Caco-2 (cell line): Measurements from ENCODE around the gene WASF3. TPM values are rescaled to one million over a fixed set of nuclear protein-coding genes. Genes with fewer than 3 reads are reported as not detected.

Experiments
- BruUV-seq: library from RNA; stranded (reverse); fragments of 400-500 nt; replicated peaks from 2 replicates; lab custom pipeline; 2021; lab: Mats Ljungman, UMichigan
- CTCF ChIA-PET: fragments of 300-600 bp; sonication (Branson Sonifier 250); formaldehyde crosslinking; loops from one replicate; lab custom pipeline; 2022; ENCODE audit warnings: antibody characterized with exemption; lab: Charles Lee
- POLR2A ChIA-PET: fragments of 300-600 bp; sonication (Branson Sonifier 250); formaldehyde crosslinking; loops from one replicate; lab custom pipeline; 2022; ENCODE audit warnings: antibody characterized with exemption; lab: Charles Lee
- DNase-seq, 2 experiments: peaks; one replicate each; pipeline versions ENCODE4 v3.0.0 to v3.0.0-alpha.2; 2020 to 2022
- H3K27me3 ChIP-seq: replicated peaks from 2 replicates; pipeline ENCODE4 v1.6.0; 2011; ENCODE audit warnings: low read length; ENCODE audit not compliant: control insufficient read depth, insufficient read depth
- H3K36me3 ChIP-seq: 2 replicates; pipeline ENCODE4 v1.5.1; 2011; ENCODE audit warnings: low read length; ENCODE audit not compliant: control insufficient read depth, insufficient read depth
- H3K4me1 ChIP-seq: fragments of 250-450 bp; sonication (Bioruptor Pico); 2 replicates; pipeline ENCODE4 v1.5.1; 2020; ENCODE audit warnings: mild to moderate bottlenecking
- H3K4me3 ChIP-seq: 2 replicates; pipeline ENCODE4 v1.5.1; 2011; ENCODE audit warnings: low read depth, mild to moderate bottlenecking, control low read depth, low read length
- H3K9me3 ChIP-seq: fragments of 250-450 bp; sonication (Bioruptor Pico); 2 replicates; pipeline ENCODE4 v1.5.1; 2020; ENCODE audit warnings: mild to moderate bottlenecking, moderate library complexity
- H3K27ac Mint-ChIP-seq: one replicate; pipeline ENCODE4 v1.8.0; 2022; ENCODE audit warnings: mixed read lengths; ENCODE audit not compliant: unreplicated experiment
- H3K27me3 Mint-ChIP-seq: one replicate; pipeline ENCODE4 v1.8.0; 2022; ENCODE audit warnings: mixed read lengths; ENCODE audit not compliant: insufficient read depth, unreplicated experiment
- H3K36me3 Mint-ChIP-seq: one replicate; pipeline ENCODE4 v1.8.0; 2022; ENCODE audit warnings: mild to moderate bottlenecking, mixed read lengths; ENCODE audit not compliant: insufficient read depth, unreplicated experiment
- H3K4me1 Mint-ChIP-seq: one replicate; pipeline ENCODE4 v1.8.0; 2022; ENCODE audit warnings: low read depth, mixed read lengths; ENCODE audit not compliant: unreplicated experiment
- H3K4me3 Mint-ChIP-seq: one replicate; pipeline ENCODE4 v1.8.0; 2022; ENCODE audit warnings: mild to moderate bottlenecking, moderate library complexity, mixed read lengths; ENCODE audit not compliant: unreplicated experiment
- H3K9me3 Mint-ChIP-seq: one replicate; pipeline ENCODE4 v1.8.0; 2022; ENCODE audit warnings: mixed read lengths; ENCODE audit not compliant: unreplicated experiment
- CTCF ChIP-seq, 2 experiments: fragments of 200-600 bp in 1 of 2; IDR thresholded peaks; 1 replicate in 1 of 2; 2 replicates in 1 of 2; pipeline versions ENCODE4 v1.5.1 to v1.8.0; 2011 to 2022; ENCODE audit warnings: antibody characterized with exemption in 1 of 2, control low read depth in 1 of 2, inconsistent platforms in 1 of 2, low read depth in 1 of 2, low read length in 1 of 2, mild to moderate bottlenecking in 1 of 2, moderate library complexity in 1 of 2; ENCODE audit not compliant: insufficient read depth in 1 of 2, severe bottlenecking in 1 of 2, unreplicated experiment in 1 of 2
- intact Hi-C: fragments of 100-400 bp; cut with micrococcal nuclease; formaldehyde crosslinking; loops from one replicate; pipeline ENCODE4 v1.10.0; 2022; ENCODE audit not compliant: unreplicated experiment
- total RNA-seq: library from RNA; stranded (reverse); gene quantifications from 2 replicates; pipeline ENCODE4 v1.2.3, GENCODE V29; 2022

The WASF3 gene
- total RNA-seq, 1 experiment from 2014 or later = not detected

- no peaks in the 10 kb centered on the region for H3K27me3 ChIP-seq
- TF ChIP-seq CTCF (IDR thresholded peaks at IDR 0.05; ENCODE audit: insufficient read depth in 1 of 2, low read depth in 1 of 2, low read length in 1 of 2, severe bottlenecking in 1 of 2, unreplicated experiment in 1 of 2) = no peak
- Mint-ChIP-seq H3K27ac (no peak overlapping the region), H3K4me1 (no peaks in the 10 kb centered on the region), H3K36me3 (no peaks in the 10 kb centered on the region), H3K9me3 (no peaks in the 10 kb centered on the region), H3K4me3 (no peak overlapping the region), H3K27me3 (peaks cover 11% of the 10 kb centered on the region)
- CTCF ChIA-PET = no interaction called here
- H3K4me1 ChIP-seq = no peaks in the 10 kb centered on the region
- H3K4me3 ChIP-seq = no peak overlapping the region
- H3K9me3 ChIP-seq = no peaks in the 10 kb centered on the region
- no peak for DNase-seq
- POLR2A ChIA-PET = no interaction called here
- intact Hi-C loops = no loop called here
- no peaks in the 10 kb centered on the region for H3K36me3 ChIP-seq
- no TSS peak for BruUV-seq
Observed at GRCh38 chr13:26548205-26548765, 9.2 kb upstream of the WASF3 start.

GRCh38 chr13:26549713-26550112, 7.8 kb upstream of the WASF3 start:
- Mint-ChIP-seq H3K27ac (no peak overlapping the region), H3K9me3 (no peaks in the 10 kb centered on the region), H3K27me3 (peaks cover 9% of the 10 kb centered on the region), H3K4me3 (no peak overlapping the region), H3K4me1 (no peaks in the 10 kb centered on the region), H3K36me3 (no peaks in the 10 kb centered on the region)
- BruUV-seq = no TSS peak
- Histone ChIP-seq H3K4me1 (no peaks in the 10 kb centered on the region), H3K4me3 (no peak overlapping the region), H3K27me3 (no peaks in the 10 kb centered on the region), H3K36me3 (no peaks in the 10 kb centered on the region), H3K9me3 (no peaks in the 10 kb centered on the region)
- intact Hi-C loops = no loop called here
- POLR2A ChIA-PET = no interaction called here
- TF ChIP-seq CTCF (IDR thresholded peaks at IDR 0.05; ENCODE audit: insufficient read depth in 1 of 2, low read depth in 1 of 2, low read length in 1 of 2, severe bottlenecking in 1 of 2, unreplicated experiment in 1 of 2) = no peak
- CTCF ChIA-PET = no interaction called here
- no peak for DNase-seq

GRCh38 chr13:26551255-26551860, 6.1 kb upstream of the WASF3 start:
- H3K36me3 Mint-ChIP-seq = no peaks in the 10 kb centered on the region
- DNase-seq = no peak
- Histone ChIP-seq H3K9me3 (no peaks in the 10 kb centered on the region), H3K27me3 (no peaks in the 10 kb centered on the region), H3K4me3 (no peak overlapping the region), H3K4me1 (no peaks in the 10 kb centered on the region), H3K36me3 (no peaks in the 10 kb centered on the region)
- H3K4me1 Mint-ChIP-seq = no peaks in the 10 kb centered on the region
- H3K4me3 Mint-ChIP-seq = no peak overlapping the region
- no peak for TF ChIP-seq CTCF (IDR thresholded peaks at IDR 0.05; ENCODE audit: insufficient read depth in 1 of 2, low read depth in 1 of 2, low read length in 1 of 2, severe bottlenecking in 1 of 2, unreplicated experiment in 1 of 2)
- peaks cover 9% of the 10 kb centered on the region for H3K27me3 Mint-ChIP-seq
- POLR2A ChIA-PET = no interaction called here
- intact Hi-C loops = no loop called here
- no TSS peak for BruUV-seq
- H3K9me3 Mint-ChIP-seq = no peaks in the 10 kb centered on the region
- CTCF ChIA-PET = no interaction called here
- no peak overlapping the region for H3K27ac Mint-ChIP-seq
